Astrocyte (in vitro differentiated cells and primary cell): ENCODE data around the gene CRB2.

Source experiments
- CTCF ChIP-seq: IDR thresholded peaks from 2 replicates; pipeline ENCODE4 v1.5.1; 2011; ENCODE audit warnings: low read depth, mild to moderate bottlenecking, inconsistent platforms, low read length, moderate library complexity; ENCODE audit not compliant: insufficient read depth
- EZH2 ChIP-seq: IDR thresholded peaks from 2 replicates; pipeline ENCODE4 v1.6.1; 2012; ENCODE audit warnings: mild to moderate bottlenecking, low read length, inconsistent platforms; ENCODE audit not compliant: insufficient read depth

GRCh38 chr9:123423311-123423640, 67.3 kb downstream of the CRB2 start:
- TF ChIP-seq CTCF, result no peak
- TF ChIP-seq EZH2, result no peak
